ENCODE data around the gene HOXA2.
A peak's percentile ranks its signal among the peaks of the same experiment; 100 is the strongest.

- TF ChIP-seq, protein P1, sequence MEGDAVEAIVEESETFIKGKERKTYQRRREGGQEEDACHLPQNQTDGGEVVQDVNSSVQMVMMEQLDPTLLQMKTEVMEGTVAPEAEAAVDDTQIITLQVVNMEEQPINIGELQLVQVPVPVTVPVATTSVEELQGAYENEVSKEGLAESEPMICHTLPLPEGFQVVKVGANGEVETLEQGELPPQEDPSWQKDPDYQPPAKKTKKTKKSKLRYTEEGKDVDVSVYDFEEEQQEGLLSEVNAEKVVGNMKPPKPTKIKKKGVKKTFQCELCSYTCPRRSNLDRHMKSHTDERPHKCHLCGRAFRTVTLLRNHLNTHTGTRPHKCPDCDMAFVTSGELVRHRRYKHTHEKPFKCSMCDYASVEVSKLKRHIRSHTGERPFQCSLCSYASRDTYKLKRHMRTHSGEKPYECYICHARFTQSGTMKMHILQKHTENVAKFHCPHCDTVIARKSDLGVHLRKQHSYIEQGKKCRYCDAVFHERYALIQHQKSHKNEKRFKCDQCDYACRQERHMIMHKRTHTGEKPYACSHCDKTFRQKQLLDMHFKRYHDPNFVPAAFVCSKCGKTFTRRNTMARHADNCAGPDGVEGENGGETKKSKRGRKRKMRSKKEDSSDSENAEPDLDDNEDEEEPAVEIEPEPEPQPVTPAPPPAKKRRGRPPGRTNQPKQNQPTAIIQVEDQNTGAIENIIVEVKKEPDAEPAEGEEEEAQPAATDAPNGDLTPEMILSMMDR (conservative IDR thresholded peaks at IDR 0.05 in 1 of 2, IDR thresholded peaks at IDR 0.05 in 1 of 2; ENCODE audit: extremely low read depth in 1 of 2, insufficient read depth in 1 of 2, low read depth in 1 of 2, low read length in 2 of 2), result peak in 1 of 2 donors; percentile 50
- no peak for TF ChIP-seq EZH2 (IDR thresholded peaks at IDR 0.05; ENCODE audit: borderline replicate concordance, low read length)
These were observed 4.6 kb downstream of the HOXA2 start for GRCh38 chr7:27097686-27098577.
